ENCODE results near the gene C11orf54. TPM values are rescaled to one million over a fixed set of nuclear protein-coding genes. Genes with fewer than 3 reads are reported as not detected.

Gene C11orf54
- total RNA-seq, 3 donors from 2014 or later, result 13.5 to 32.1 (median 24.5) TPM

GRCh38 chr11:93727985-93728791, 13.3 kb upstream of the C11orf54 start:
- Mint-ChIP-seq H3K9me3 (no peaks in the 10 kb centered on the region), H3K4me1 (ENCODE audit: low read depth) (peaks cover 4% of the 10 kb centered on the region), H3K36me3 (ENCODE audit: insufficient read depth) (peaks cover 41% of the 10 kb centered on the region), H3K4me3 (no peak overlapping the region), H3K27me3 (ENCODE audit: low read depth) (no peaks in the 10 kb centered on the region)
- ATAC-seq, result peak; percentile 9 to 19
- no peak for DNase-seq

DNA sequence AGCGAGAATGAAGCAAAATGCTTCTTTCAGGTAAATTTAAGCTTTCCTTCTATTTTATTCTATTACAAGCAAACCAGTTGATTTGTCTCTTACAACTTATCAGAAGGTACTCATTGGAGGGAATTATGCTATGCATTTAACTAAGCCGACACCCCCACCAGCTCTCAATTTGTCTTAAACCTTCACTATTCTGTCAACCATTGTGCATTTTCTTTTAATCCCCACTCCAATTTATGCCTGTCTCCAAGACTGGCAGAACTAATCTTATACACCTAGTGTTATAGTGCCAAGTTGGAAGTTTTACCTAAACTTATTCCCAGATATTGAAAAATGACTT, 12.7 kb upstream of the C11orf54 start:
- peak in 1 of 2 donors; percentile 6 for ATAC-seq
- H3K4me3 Mint-ChIP-seq, result no peak overlapping the region

DNA sequence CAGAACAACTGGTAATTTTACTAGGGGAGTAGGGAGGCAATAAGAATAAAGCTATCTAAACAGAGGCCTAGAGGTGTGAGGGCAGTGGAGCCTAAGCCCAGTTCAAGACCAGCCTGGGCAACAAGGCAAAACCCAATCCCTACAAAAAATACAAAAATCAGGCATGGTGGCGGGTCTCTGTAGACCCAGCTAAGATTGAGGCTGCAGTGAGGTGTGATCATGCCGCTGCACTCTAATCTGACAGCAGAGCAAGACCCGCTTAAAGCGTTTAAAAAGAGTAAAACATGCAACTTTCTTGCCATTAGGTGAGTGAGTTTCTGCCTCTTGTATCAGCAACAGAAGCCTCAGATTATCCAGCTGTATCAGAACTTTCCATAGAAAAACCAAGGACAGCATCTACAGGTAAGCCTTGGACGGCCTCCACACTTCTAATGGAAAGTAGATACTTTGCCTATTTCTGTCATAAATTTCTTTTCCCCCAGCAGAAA, 12.3 kb upstream of the C11orf54 start:
- H3K4me3 Mint-ChIP-seq, result no peak overlapping the region
- peaks cover 46% of the 10 kb centered on the region for H3K36me3 Mint-ChIP-seq (ENCODE audit: insufficient read depth)
- ATAC-seq, result peak in 1 of 2 donors; percentile 36

More for the DNA sequence above, 12.7 kb upstream of the C11orf54 start:
- Mint-ChIP-seq H3K27me3 (ENCODE audit: low read depth) (no peaks in the 10 kb centered on the region), H3K9me3 (no peaks in the 10 kb centered on the region), H3K36me3 (ENCODE audit: insufficient read depth) (peaks cover 44% of the 10 kb centered on the region), H3K4me1 (ENCODE audit: low read depth) (peaks cover 8% of the 10 kb centered on the region)
- no peak for DNase-seq

GRCh38 chr11:93730108-93731107, 11.1 kb upstream of the C11orf54 start:
- Mint-ChIP-seq H3K36me3 (ENCODE audit: insufficient read depth) (peaks cover 53% of the 10 kb centered on the region), H3K9me3 (no peaks in the 10 kb centered on the region), H3K27me3 (ENCODE audit: low read depth) (no peaks in the 10 kb centered on the region), H3K4me3 (no peak overlapping the region), H3K4me1 (ENCODE audit: low read depth) (peaks cover 23% of the 10 kb centered on the region)
- ATAC-seq (peak in 1 of 2 donors; percentile 30), DNase-seq (no peak)

More for the DNA sequence above, 12.3 kb upstream of the C11orf54 start:
- Mint-ChIP-seq H3K27me3 (ENCODE audit: low read depth) (no peaks in the 10 kb centered on the region), H3K4me1 (ENCODE audit: low read depth) (peaks cover 11% of the 10 kb centered on the region), H3K9me3 (no peaks in the 10 kb centered on the region)
- no peak for DNase-seq

DNA sequence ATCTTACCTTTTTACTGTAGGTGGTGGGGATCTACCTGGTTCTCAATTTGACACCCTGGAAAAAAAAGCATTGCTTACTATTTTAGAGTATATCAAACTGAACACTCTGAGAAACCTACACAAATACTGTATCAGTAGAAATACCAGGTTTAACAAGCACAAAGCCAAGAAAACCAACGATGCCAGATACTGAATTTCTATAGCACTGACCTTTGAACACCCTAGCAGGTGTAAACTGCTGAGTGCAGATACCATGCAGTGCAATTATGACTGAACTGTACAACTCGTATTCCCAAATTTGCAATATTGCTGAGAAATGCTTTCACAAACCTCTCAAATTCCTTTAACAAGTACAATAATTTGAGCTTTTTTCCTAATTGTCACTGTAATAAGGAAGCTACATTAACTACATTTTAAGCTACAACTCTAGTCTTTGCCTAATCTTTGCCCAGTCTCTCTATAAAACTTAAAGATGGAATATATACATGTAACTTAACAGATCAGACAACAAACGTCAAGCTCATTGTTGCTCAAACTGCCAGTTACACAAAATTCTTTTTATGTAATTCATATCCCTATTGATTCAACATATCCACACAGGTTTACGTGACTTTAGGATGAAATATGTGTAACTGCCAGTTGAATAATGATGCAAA, 9.1 kb upstream of the C11orf54 start:
- Mint-ChIP-seq H3K36me3 (ENCODE audit: insufficient read depth) (peaks cover 66% of the 10 kb centered on the region), H3K4me3 (no peak overlapping the region), H3K4me1 (ENCODE audit: low read depth) (peaks cover 37% of the 10 kb centered on the region), H3K9me3 (no peaks in the 10 kb centered on the region), H3K27me3 (ENCODE audit: low read depth) (no peaks in the 10 kb centered on the region)
- ATAC-seq (no peak), DNase-seq (no peak)

DNA sequence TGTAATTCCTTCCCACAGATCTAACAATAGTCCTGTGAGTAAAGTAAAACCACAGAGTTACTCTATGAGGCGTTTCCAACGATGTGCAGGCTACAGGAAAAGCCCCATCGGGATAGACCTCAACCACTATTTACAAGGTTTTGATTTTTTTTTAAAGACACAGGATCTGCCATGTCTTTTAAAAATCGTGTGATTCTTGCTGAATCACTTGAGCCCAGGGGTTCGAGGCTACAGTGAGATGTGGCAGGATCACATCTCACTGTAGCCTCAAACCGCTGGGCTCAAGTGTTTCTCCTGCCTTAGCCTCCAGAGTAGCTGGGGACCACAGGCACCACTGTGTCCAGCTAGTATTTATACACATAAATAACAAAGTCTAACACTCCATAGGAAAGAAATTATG, 8.0 kb upstream of the C11orf54 start:
- no peaks in the 10 kb centered on the region for H3K9me3 Mint-ChIP-seq
- DNase-seq (no peak), ATAC-seq (no peak)
- peaks cover 75% of the 10 kb centered on the region for H3K36me3 Mint-ChIP-seq (ENCODE audit: insufficient read depth)
- peaks cover 47% of the 10 kb centered on the region for H3K4me1 Mint-ChIP-seq (ENCODE audit: low read depth)
- H3K27me3 Mint-ChIP-seq (ENCODE audit: low read depth), result no peaks in the 10 kb centered on the region
- peak overlapping the region; percentile 45 for H3K4me3 Mint-ChIP-seq

GRCh38 chr11:93734427-93735222, 6.8 kb upstream of the C11orf54 start:
- DNase-seq (no peak), ATAC-seq (no peak)
- Mint-ChIP-seq H3K36me3 (ENCODE audit: insufficient read depth) (peaks cover 77% of the 10 kb centered on the region), H3K4me1 (ENCODE audit: low read depth) (peaks cover 57% of the 10 kb centered on the region), H3K9me3 (no peaks in the 10 kb centered on the region), H3K27me3 (ENCODE audit: low read depth) (no peaks in the 10 kb centered on the region), H3K4me3 (peak overlapping the region; percentile 100)

DNA sequence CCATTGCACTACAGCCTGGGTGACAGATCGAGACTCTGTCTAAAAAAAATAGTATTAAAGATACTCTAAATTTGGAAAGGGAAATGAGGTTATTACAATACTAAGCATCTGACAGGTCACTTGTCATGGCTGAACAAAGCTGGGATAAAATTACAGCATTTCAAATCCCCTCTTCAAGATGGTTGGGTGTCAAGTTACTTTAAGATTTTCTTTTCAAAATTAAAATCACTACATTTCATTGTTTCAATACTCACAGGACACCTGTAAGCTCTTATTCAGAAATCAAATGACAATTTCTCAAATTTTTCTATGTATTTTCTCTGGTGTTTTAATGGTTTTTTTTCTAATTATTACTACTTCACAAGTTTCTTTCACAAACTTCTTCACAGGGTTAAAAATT, 5.8 kb upstream of the C11orf54 start:
- Mint-ChIP-seq H3K4me1 (ENCODE audit: low read depth) (peaks cover 57% of the 10 kb centered on the region), H3K36me3 (ENCODE audit: insufficient read depth) (peaks cover 79% of the 10 kb centered on the region), H3K9me3 (no peaks in the 10 kb centered on the region), H3K27me3 (ENCODE audit: low read depth) (no peaks in the 10 kb centered on the region), H3K4me3 (peak overlapping the region; percentile 100)
- ATAC-seq (no peak), DNase-seq (no peak)

GRCh38 chr11:93736129-93736528, 5.3 kb upstream of the C11orf54 start:
- no peaks in the 10 kb centered on the region for H3K27me3 Mint-ChIP-seq (ENCODE audit: low read depth)
- DNase-seq (no peak), ATAC-seq (no peak)
- peaks cover 57% of the 10 kb centered on the region for H3K4me1 Mint-ChIP-seq (ENCODE audit: low read depth)
- no peaks in the 10 kb centered on the region for H3K9me3 Mint-ChIP-seq
- H3K4me3 Mint-ChIP-seq, result peak overlapping the region; percentile 100
- peaks cover 81% of the 10 kb centered on the region for H3K36me3 Mint-ChIP-seq (ENCODE audit: insufficient read depth)

DNA sequence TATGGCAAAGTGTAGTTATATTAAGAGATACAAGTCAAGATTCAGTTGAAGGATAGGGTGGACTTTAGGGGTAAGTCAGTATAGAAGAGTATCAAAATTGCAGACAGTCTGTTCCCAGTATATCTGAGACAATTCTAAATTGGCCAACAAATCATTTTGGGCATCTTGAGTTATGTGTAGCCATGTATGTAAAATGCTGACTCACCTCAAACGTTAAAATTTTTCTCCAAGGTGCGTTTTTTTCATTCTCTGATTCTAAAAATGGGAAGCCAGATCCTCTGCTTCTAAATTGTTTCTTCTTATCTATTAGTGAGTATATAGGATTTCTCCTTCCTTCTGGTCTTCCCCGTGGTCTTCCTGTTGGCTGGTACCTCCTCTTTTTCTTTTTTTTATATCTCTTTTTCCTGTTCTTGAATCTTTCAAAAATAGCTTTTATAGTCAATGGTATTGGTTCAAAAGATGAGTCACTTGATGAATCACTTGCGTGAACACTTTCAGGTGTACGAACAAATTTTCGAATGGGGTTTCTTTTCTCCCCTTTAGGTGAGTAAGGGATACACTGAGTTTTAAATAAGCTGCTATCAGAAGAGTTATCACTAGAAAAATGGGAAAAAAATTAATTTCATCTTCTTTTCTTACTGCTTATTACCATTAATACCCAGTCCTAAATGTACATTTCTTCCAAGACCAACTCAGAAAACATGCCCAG, 3.4 kb upstream of the C11orf54 start:
- no peaks in the 10 kb centered on the region for H3K9me3 Mint-ChIP-seq
- peaks cover 57% of the 10 kb centered on the region for H3K4me1 Mint-ChIP-seq (ENCODE audit: low read depth)
- peak overlapping the region; percentile 100 for H3K4me3 Mint-ChIP-seq
- DNase-seq, result no peak
- ATAC-seq, result peak in 1 of 2 donors; percentile 17
- no peaks in the 10 kb centered on the region for H3K27me3 Mint-ChIP-seq (ENCODE audit: low read depth)
- H3K36me3 Mint-ChIP-seq (ENCODE audit: insufficient read depth), result peaks cover 69% of the 10 kb centered on the region

GRCh38 chr11:93738647-93739081, 2.8 kb upstream of the C11orf54 start:
- peak overlapping the region; percentile 100 for H3K4me3 Mint-ChIP-seq
- DNase-seq (no peak), ATAC-seq (no peak)
- peaks cover 55% of the 10 kb centered on the region for H3K4me1 Mint-ChIP-seq (ENCODE audit: low read depth)
- H3K27me3 Mint-ChIP-seq (ENCODE audit: low read depth), result no peaks in the 10 kb centered on the region
- H3K36me3 Mint-ChIP-seq (ENCODE audit: insufficient read depth), result peaks cover 65% of the 10 kb centered on the region
- no peaks in the 10 kb centered on the region for H3K9me3 Mint-ChIP-seq

GRCh38 chr11:93740031-93740729, 1.3 kb upstream of the C11orf54 start:
- Mint-ChIP-seq H3K9me3 (no peaks in the 10 kb centered on the region), H3K36me3 (ENCODE audit: insufficient read depth) (peaks cover 54% of the 10 kb centered on the region), H3K4me1 (ENCODE audit: low read depth) (peaks cover 49% of the 10 kb centered on the region), H3K4me3 (peak overlapping the region; percentile 100), H3K27me3 (ENCODE audit: low read depth) (no peaks in the 10 kb centered on the region)
- peak; percentile 13 for DNase-seq
- no peak for ATAC-seq
